Colon (tissue), 2 donors: ENCODE measurements around the gene MTR.
"Not testable (repeated sequence)": the region's sequence is repeated elsewhere in the genome, so short reads cannot be mapped to it uniquely, and the experiment has no call there.

Experiments used
- FAIRE-seq: peaks from 2 replicates; lab custom pipeline; 2012; peaks lifted over from hg19 to GRCh38; lab: Jason Lieb, UNC
- donor health status: control.
- donor health status: control.

The MTR gene

GRCh38 chr1:236834876-236835275, 39.8 kb downstream of the MTR start:
- no peak for FAIRE-seq

GRCh38 chr1:236835491-236835890, 40.4 kb downstream of the MTR start:
- FAIRE-seq: no peak

GRCh38 chr1:236836157-236836556, 41.1 kb downstream of the MTR start:
- no peak for FAIRE-seq

GRCh38 chr1:236837115-236837514, 42.0 kb downstream of the MTR start:
- no peak for FAIRE-seq

- no peak for FAIRE-seq
Observed at GRCh38 chr1:236837897-236838296, 42.8 kb downstream of the MTR start.

- FAIRE-seq: no peak
Observed at GRCh38 chr1:236841341-236841740, 46.2 kb downstream of the MTR start.

GRCh38 chr1:236844499-236845271, 49.6 kb downstream of the MTR start:
- no peak for FAIRE-seq

GRCh38 chr1:236845830-236846229, 50.7 kb downstream of the MTR start:
- FAIRE-seq: no peak

- no peak for FAIRE-seq
Observed at GRCh38 chr1:236848274-236848923, 53.3 kb downstream of the MTR start.

GRCh38 chr1:236850077-236850979, 55.2 kb downstream of the MTR start:
- no peak for FAIRE-seq

- FAIRE-seq: no peak
Observed at GRCh38 chr1:236851871-236852270, 56.8 kb downstream of the MTR start.

GRCh38 chr1:236853921-236854604, 59.0 kb downstream of the MTR start:
- no peak for FAIRE-seq

GRCh38 chr1:236854605-236854983, 59.5 kb downstream of the MTR start:
- FAIRE-seq: no peak

- FAIRE-seq: not testable (repeated sequence)
Observed at GRCh38 chr1:236856649-236857048, 61.6 kb downstream of the MTR start.

GRCh38 chr1:236858165-236858564, 63.1 kb downstream of the MTR start:
- FAIRE-seq: no peak

- FAIRE-seq: no peak
Observed at GRCh38 chr1:236860101-236860500, 65.0 kb downstream of the MTR start.

GRCh38 chr1:236860674-236861073, 65.6 kb downstream of the MTR start:
- FAIRE-seq: no peak

GRCh38 chr1:236861560-236862218, 66.6 kb downstream of the MTR start:
- no peak for FAIRE-seq

- FAIRE-seq: no peak
Observed at GRCh38 chr1:236862219-236862591, 67.1 kb downstream of the MTR start.

- no peak for FAIRE-seq
Observed at GRCh38 chr1:236862615-236863211, 67.6 kb downstream of the MTR start.

- FAIRE-seq: no peak
Observed at GRCh38 chr1:236864211-236864610, 69.1 kb downstream of the MTR start.
